Smooth muscle cell (in vitro differentiated cells): Measurements from ENCODE around the gene MPZL1. TPM values are rescaled to one million over a fixed set of nuclear protein-coding genes. Genes with fewer than 3 reads are reported as not detected.

Experiments used
- DNase-seq: peaks from one replicate; lab custom pipeline; 2025; ENCODE audit not compliant: unreplicated experiment; lab: John Stamatoyannopoulos, UW
- H2AFZ ChIP-seq: fragments of 200-600 bp; sonication (generic); 2 replicates; pipeline ENCODE4 v1.6.0; 2016; ENCODE audit warnings: antibody characterized with exemption, low read depth, mild to moderate bottlenecking
- H3F3A ChIP-seq: fragments of 200-600 bp; sonication (generic); 2 replicates; pipeline ENCODE4 v1.6.0; 2017; ENCODE audit warnings: antibody characterized with exemption, low read depth
- H3K27ac ChIP-seq: fragments of 200-600 bp; sonication (generic); 2 replicates; pipeline ENCODE4 v1.5.1; 2016; ENCODE audit warnings: low read depth, mild to moderate bottlenecking
- H3K27me3 ChIP-seq: fragments of 200-600 bp; sonication (generic); 2 replicates; pipeline ENCODE4 v1.6.1; 2016; ENCODE audit warnings: low read depth, mild to moderate bottlenecking
- H3K36me3 ChIP-seq: fragments of 200-600 bp; sonication (generic); 2 replicates; pipeline ENCODE4 v1.5.1; 2016; ENCODE audit warnings: low read depth
- H3K4me1 ChIP-seq: fragments of 200-600 bp; sonication (generic); 2 replicates; pipeline ENCODE4 v1.5.1; 2016; ENCODE audit warnings: low read depth
- H3K4me2 ChIP-seq: fragments of 200-600 bp; sonication (generic); 2 replicates; pipeline ENCODE4 v1.6.0; 2016; ENCODE audit warnings: mild to moderate bottlenecking
- H3K4me3 ChIP-seq: fragments of 200-600 bp; sonication (generic); 2 replicates; pipeline ENCODE4 v1.5.1; 2016; ENCODE audit warnings: mild to moderate bottlenecking
- H3K79me2 ChIP-seq: fragments of 200-600 bp; sonication (generic); 2 replicates; pipeline ENCODE4 v1.6.0; 2016; ENCODE audit warnings: low read depth, mild to moderate bottlenecking
- H3K9ac ChIP-seq: fragments of 200-600 bp; sonication (generic); 2 replicates; pipeline ENCODE4 v1.6.0; 2016; ENCODE audit warnings: low read depth
- H3K9me3 ChIP-seq: fragments of 200-600 bp; sonication (generic); replicated peaks from 2 replicates; pipeline ENCODE4 v1.5.1; 2016; ENCODE audit warnings: low read depth
- H4K20me1 ChIP-seq: fragments of 200-600 bp; sonication (generic); 2 replicates; pipeline ENCODE4 v1.6.0; 2016; ENCODE audit warnings: low read depth
- WGBS: methylation state at CpG from one replicate; pipeline ENCODE4 v1.1.7; 2016; ENCODE audit warnings: low lambda C conversion rate; 5-methylcytosine and 5-hydroxymethylcytosine counted together
- polyA plus RNA-seq: library from polyadenylated mRNA; unstranded; fragments of >200 nt; fragmentation: Nextera tagmentation; extraction: Ambion mirVana; gene quantifications from 2 replicates; pipeline ENCODE4 v1.2.1, GENCODE V29; 2016
- total RNA-seq: library from RNA; depleted of rRNA; stranded (reverse); fragments of >200 nt; gene quantifications from 2 replicates; pipeline ENCODE4 v1.2.3, GENCODE V29; 2014
- TF ChIP-seq, protein P1 (sequence below): fragments of 200-600 bp; sonication (generic); IDR thresholded peaks from 2 replicates; pipeline ENCODE4 v1.5.1; 2017; ENCODE audit warnings: borderline replicate concordance, mild to moderate bottlenecking, antibody characterized with exemption; ENCODE audit not compliant: insufficient read depth, poor library complexity, severe bottlenecking

The MPZL1 gene
- total and polyA plus RNA-seq, 2 experiments from 2014 or later: 250 to 276 TPM

GRCh38 chr1:167821969-167822685 is 100.3 kb downstream of the MPZL1 start:
- H3K27me3 ChIP-seq: no peaks in the 10 kb centered on the region
- no peak overlapping the region for H3K4me3 ChIP-seq
- no peak for DNase-seq
- no peak overlapping the region for H3K4me2 ChIP-seq
- peaks cover 5% of the 10 kb centered on the region for H3F3A ChIP-seq
- no peak overlapping the region for H3K27ac ChIP-seq
- peaks cover 6% of the 10 kb centered on the region for H3K4me1 ChIP-seq
- no peaks in the 10 kb centered on the region for H4K20me1 ChIP-seq
- TF ChIP-seq, protein P1, sequence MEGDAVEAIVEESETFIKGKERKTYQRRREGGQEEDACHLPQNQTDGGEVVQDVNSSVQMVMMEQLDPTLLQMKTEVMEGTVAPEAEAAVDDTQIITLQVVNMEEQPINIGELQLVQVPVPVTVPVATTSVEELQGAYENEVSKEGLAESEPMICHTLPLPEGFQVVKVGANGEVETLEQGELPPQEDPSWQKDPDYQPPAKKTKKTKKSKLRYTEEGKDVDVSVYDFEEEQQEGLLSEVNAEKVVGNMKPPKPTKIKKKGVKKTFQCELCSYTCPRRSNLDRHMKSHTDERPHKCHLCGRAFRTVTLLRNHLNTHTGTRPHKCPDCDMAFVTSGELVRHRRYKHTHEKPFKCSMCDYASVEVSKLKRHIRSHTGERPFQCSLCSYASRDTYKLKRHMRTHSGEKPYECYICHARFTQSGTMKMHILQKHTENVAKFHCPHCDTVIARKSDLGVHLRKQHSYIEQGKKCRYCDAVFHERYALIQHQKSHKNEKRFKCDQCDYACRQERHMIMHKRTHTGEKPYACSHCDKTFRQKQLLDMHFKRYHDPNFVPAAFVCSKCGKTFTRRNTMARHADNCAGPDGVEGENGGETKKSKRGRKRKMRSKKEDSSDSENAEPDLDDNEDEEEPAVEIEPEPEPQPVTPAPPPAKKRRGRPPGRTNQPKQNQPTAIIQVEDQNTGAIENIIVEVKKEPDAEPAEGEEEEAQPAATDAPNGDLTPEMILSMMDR: no peak
- H2AFZ ChIP-seq: no peak overlapping the region
- 82% methylated on average over 4 of the region's 4 CpGs for WGBS
- H3K36me3 ChIP-seq: no peaks in the 10 kb centered on the region
- no peak overlapping the region for H3K9ac ChIP-seq
- H3K79me2 ChIP-seq: no peaks in the 10 kb centered on the region
- H3K9me3 ChIP-seq: no peaks in the 10 kb centered on the region

- Histone ChIP-seq H3K27me3 (no peaks in the 10 kb centered on the region), H3F3A (peaks cover 5% of the 10 kb centered on the region), H3K36me3 (no peaks in the 10 kb centered on the region), H3K4me3 (no peak overlapping the region), H3K9me3 (no peaks in the 10 kb centered on the region), H2AFZ (no peak overlapping the region), H3K27ac (no peak overlapping the region), H3K4me1 (peaks cover 6% of the 10 kb centered on the region), H3K4me2 (no peak overlapping the region), H3K79me2 (no peaks in the 10 kb centered on the region), H3K9ac (no peak overlapping the region), H4K20me1 (no peaks in the 10 kb centered on the region)
- TF ChIP-seq, protein P1: no peak
- no peak for DNase-seq
- 82% methylated on average over 9 of the region's 9 CpGs for WGBS
Measured at GRCh38 chr1:167824163-167824794, 102.5 kb downstream of the MPZL1 start.

DNA sequence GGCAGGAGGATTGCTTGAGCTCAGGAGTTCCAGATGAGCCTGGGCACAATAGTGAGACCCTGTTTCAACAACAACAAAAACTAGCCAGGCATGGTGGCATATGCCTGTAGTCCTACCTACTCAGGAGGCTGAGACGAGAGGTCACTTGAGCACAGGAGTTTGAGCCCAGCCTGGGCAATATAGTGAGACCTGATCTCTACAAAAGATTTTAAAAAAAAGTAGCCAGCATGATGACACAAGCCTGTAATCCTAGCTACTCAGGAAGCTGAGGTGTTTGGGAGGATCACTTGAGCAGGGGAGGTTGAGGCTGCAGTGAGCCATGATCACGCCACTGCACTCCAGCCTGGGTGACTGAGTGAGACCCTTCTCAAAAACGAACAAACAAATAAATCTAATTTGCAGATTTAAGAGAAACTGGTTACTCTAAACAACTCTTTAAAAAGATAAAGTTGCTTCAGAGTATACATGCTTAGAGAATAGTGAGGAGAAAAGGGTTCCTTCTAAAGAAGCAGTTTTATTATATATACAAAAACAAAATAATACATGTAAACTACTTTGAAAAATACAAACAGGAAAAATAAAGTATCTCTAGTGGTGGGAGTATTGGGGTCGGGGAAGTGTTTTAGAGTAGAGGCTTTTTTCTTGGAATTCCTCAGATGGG is 103.8 kb downstream of the MPZL1 start:
- no peaks in the 10 kb centered on the region for H3K79me2 ChIP-seq
- DNase-seq: no peak
- no peaks in the 10 kb centered on the region for H4K20me1 ChIP-seq
- no peak overlapping the region for H3K27ac ChIP-seq
- no peaks in the 10 kb centered on the region for H3K9me3 ChIP-seq
- peaks cover 2% of the 10 kb centered on the region for H3K4me1 ChIP-seq
- H3F3A ChIP-seq: peaks cover 2% of the 10 kb centered on the region
- no peaks in the 10 kb centered on the region for H3K27me3 ChIP-seq
- H3K9ac ChIP-seq: no peak overlapping the region
- no peak overlapping the region for H2AFZ ChIP-seq
- H3K4me2 ChIP-seq: no peak overlapping the region
- WGBS: 83% methylated on average over 4 of the region's 4 CpGs
- TF ChIP-seq, protein P1: no peak
- H3K36me3 ChIP-seq: no peaks in the 10 kb centered on the region
- no peak overlapping the region for H3K4me3 ChIP-seq
